HG03280 (cell line): Measurements from ENCODE around the gene SHISA7.

ENCODE experiments used
- ATAC-seq: cut with Tn5 transposase; IDR thresholded peaks from one replicate; pipeline ENCODE4 v1.9.1; 2021; ENCODE audit warnings: mild to moderate bottlenecking, moderate library complexity; ENCODE audit not compliant: unreplicated experiment

The SHISA7 gene

DNA sequence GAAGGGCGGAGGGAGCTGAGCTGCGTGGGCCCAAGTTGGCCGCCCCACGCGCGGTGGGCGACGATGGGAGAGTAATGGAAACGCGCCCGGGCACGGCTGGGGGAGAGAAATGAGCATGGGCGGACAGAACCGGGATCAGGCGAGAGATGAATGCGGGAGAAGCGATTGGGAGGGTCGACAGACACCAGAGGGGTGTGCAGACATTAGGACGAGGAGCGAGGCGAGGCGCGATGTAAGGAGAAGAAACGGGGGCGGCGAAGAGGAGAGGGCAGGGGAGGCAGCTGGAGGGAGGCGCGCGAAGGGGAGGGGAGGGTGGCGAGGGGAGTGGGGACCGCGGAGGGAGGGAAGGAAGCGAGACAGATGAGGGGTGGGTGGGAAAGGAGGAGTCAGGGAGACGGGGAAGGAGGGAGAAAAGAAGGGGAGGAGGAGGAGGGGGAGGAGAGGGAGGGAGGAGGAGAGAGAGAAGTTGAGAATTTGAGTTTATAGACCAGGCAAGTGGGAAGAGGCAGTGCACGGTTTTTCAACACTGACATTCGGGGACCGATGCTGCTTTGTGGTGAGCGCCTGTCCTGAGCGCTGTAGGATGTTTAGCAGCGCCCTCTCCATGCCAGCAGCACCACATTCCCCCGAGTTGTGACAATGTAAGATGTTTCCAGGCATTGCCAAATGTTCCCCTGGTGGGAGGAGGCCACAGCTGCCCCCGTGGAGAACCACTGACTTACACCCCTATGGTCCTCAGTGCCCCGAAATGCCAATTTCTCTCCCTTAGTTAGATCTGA lies at the start of gene SHISA7:
SHISA7 (minus strand) TSS at position 256 of the 779 bp plus-strand sequence. CDS start 437 bp downstream, outside the sequence.
- ATAC-seq, result no peak

DNA sequence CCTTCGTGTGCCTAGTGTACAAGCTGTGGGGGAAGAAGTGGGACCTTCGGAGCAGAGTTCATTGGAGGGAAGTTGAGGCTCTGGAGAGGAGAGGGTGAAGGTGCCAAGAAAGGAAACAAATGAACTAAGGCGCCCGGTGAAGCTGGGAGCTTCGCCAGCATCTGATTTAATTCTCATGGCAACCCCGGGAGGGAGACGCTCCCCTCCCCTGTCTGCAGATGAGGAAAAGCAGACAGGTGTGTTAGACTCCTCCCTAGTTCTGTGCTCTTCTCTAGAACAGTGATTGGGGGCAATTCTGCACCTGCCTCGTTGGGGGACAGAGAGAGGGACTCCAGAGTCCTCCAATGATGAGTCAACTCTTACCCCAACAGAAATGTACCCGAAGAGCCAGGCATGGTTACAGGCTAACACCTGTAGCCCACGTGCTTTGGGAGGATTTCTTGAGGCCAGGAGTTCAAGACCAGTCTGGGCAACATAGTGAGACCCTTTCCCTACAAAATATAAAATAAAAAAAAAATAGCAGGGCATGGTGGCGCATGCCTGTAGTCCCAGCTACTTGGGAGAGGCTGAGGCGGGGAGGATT lies 49.4 kb upstream of the SHISA7 start:
- no peak for ATAC-seq

DNA sequence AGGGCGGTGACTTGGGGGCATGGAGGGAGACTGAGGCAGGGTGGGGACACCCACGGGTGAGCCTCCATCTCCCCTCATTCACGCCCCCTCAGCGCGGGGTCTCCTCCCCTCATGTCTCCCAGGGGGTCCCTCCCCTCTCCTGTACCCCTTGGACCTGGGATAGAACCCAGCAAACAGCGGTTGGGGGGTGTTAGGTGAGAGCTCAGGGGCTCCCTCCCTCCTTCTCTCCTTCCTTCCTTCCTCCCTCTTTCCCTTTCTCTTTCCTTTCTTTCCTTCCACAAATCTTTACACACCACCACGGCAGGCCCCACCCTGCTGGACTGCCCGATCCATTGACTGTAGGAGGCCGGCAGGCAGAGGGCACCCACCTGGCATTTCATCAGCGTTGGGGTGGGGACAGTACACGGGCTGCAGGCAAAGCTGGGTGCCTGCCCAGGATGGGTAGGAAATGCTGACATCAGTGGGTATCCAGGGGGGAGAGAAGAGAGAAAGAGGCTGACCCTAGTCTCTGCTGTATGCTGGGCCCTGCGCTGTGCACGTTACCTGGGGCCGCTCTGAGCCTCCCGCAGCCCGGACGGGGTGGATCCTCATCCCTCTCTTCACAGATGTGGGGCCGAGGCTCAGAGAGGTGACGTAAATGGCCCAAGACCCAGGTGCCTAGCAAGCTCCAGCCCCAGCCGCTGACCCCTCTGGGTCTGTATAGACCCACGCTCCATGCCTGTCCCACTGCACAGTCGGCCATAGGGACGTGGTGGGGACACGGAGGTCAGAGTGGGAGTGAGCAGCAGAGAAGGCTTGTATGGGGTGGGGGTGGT lies 48.7 kb upstream of the SHISA7 start:
- ATAC-seq, result no peak

DNA sequence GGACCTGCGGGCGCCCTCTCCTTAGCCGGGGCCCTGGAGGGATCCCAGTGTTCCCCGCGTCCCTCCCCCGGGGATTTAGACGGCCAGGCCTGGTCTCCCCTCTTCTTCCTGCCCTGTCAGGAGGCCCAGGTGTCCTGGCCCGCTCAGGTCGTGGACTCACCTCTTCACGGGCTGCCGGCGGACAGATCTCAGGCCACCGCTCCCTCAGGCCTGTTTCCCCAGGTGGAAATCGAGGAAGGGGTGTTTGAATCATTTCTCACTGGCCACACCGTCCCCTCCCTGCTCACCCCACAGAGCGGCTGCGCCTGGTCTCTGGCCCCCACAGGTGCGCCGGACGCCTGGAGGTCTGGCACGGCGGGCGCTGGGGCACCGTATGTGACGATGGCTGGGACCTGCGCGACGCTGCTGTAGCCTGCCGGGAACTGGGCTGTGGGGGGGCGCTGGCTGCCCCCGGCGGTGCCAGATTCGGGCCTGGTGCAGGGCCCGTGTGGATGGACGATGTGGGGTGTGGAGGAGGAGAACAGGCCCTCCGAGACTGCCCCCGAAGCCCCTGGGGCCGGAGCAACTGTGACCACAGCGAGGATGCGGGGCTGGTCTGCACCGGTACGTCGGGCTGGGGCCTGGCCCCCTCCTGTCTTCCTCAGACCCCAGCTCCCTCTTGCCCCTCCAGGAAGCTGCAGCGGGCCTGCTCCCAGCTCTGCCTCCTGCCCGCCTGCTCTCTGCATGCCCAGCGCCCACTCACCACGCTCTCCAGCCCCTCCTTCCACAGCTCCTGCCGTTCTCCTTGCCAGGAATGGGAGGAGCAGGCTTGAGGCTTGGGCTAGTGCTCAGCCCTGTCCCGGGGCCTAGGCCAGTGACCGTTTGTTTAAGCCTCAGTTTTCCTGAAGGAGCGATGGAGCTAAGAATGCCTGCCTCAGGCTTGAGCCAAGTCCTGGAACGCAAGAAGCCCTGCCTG lies 47.7 kb upstream of the SHISA7 start:
- ATAC-seq, result no peak

DNA sequence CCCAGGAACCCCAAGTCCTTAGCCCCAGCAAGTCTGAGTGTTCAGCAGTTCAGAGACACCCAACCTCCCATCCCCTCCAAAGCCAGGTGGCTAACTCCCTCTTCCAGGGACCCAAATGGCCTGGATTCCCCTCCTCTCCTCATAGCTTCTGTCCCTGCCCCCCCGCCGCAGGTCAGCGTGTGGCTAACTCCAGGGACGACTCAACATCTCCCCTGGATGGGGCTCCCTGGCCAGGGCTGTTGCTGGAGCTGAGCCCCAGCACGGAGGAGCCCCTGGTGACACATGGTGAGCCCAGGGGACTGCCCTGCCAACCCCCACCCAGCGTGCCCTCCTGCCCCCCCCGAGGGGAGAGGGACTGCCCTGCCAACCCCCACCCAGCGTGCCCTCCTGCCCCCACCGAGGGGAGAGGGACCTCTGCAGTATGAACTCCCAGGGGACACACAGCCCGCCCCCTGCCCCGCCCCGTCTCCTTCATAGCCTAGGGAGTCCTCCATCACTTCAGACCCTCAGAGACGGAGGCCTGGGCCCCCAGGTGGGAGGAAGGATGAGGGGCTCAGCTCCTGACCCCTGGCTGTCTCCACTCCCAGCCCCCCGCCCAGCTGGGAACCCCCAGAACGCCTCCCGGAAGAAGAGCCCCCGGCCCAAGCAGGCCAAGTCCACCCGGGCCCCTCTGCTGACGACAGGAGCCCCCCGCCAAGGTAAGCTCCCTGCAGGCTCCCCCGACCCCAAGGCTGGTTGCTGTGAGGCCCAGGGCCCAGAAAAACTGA lies 46.8 kb upstream of the SHISA7 start:
- no peak for ATAC-seq

DNA sequence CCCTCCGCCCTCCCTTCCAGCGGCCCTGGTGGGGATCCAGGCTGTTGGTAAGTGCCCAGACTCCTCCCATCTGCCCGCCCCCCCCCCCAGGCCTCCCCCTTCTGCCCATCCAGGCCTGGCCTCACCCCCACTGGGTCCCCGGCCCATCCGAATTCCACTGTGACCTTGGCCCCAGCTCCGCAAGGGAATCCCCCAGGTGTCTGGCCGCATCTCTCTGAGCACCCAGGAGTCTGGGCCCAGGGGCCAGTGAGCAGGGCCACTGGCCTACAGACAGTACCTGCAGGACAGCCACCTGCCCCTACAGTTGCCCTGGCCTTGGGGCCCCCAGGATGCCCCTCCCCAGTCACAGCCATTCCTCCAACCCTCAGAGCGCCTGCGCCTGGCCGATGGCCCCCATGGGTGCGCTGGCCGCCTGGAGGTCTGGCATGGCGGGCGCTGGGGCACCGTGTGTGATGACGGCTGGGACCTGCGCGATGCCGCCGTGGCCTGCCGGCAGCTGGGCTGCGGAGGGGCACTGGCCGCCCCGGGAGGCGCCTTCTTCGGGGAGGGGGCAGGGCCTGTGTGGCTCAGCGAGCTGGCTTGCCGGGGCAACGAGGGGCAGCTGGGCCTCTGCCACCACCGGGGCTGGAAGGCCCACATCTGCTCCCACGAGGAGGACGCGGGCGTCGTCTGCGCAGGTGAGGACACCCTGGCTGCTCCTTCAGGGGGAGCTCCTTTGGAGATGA lies 46.0 kb upstream of the SHISA7 start:
- ATAC-seq, result no peak

DNA sequence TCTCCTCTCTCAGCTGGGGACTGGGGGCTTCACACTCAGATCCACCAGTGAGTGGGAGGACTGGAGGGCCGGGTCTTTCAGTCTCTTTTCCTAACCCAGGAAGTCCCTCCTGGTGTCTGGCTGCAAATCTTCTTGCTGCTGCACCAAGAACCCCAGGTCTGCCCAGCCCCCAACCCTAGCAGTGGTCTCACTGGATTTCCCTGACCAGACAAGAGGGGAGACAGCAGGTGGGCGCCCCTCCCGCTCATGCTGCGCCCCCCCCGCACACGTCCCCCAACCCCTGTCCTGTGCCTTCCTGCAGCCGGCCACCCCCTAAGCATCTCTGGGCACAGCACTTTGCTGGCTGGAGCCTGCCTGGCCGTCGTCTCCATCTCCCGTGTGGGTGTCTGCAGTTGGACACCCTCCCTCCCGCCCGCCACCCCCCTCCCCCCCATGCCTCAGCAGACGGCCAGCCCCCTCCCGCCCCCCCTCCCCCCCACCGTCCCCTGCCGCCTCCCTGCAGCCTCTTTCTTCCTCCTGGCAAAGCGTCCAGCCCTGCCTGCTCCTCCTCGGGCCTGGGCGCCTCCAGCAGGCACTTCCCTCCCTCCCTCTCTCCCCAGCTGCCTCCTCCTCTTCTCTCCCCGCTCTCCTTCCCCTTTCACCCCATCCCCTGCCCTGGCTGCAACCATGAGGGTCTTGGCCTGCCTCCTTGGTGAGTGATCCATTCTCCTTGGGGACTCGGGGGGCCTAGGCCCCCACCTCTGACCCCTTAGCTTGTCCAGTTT lies 45.0 kb upstream of the SHISA7 start, which contains the start of gene SSC5D:
SSC5D (plus strand) TSS at position 513 of the 764 bp plus-strand sequence; CDS start at position 667, 154 bp downstream.
- no peak for ATAC-seq

DNA sequence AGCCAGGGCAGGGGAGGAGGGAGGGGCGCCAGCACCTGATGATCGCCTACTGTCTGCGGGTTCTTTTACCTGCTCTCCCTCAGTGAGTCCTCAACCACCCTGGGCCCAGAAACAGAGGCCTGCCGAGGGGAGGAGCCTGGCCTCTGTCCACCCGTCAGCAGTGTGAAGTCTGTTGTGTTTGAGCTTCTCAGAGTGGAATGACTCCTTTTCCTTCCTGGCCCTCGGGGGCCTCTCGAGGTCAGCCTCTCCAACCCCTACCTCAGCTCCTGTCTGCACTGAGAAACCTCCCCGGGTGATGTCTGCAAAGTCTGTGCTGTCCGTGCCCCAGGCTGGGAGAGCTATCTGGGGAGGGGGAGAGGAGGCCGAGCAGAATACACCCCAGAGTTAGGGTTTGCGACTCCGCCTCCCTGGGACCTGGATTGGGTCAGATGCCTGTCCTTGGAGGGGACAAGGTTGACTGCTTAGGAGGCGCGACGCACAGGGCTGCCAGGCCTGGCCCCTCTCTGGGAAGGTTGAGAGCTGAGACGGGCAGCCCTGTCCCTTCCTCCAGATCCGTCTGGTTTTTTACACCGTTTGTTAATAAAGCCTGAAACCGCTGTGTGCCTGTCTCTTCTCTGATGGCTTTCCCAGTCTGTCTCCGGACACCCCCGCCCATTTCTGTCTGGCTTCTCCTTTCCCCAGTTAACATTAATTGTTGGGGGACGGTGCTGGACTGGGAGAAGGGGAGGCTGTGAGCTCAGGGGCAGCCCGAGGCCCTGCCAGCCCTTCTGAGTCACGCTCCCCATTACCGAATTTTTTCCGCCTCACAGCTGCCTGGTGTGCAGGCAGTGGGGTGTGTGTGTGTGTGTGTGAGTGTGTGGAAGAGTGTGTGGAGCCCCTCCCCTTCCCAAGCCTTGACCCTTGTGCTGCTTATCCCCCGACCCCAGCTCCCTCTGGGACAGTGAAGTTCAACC lies 44.1 kb upstream of the SHISA7 start:
- no peak for ATAC-seq

DNA sequence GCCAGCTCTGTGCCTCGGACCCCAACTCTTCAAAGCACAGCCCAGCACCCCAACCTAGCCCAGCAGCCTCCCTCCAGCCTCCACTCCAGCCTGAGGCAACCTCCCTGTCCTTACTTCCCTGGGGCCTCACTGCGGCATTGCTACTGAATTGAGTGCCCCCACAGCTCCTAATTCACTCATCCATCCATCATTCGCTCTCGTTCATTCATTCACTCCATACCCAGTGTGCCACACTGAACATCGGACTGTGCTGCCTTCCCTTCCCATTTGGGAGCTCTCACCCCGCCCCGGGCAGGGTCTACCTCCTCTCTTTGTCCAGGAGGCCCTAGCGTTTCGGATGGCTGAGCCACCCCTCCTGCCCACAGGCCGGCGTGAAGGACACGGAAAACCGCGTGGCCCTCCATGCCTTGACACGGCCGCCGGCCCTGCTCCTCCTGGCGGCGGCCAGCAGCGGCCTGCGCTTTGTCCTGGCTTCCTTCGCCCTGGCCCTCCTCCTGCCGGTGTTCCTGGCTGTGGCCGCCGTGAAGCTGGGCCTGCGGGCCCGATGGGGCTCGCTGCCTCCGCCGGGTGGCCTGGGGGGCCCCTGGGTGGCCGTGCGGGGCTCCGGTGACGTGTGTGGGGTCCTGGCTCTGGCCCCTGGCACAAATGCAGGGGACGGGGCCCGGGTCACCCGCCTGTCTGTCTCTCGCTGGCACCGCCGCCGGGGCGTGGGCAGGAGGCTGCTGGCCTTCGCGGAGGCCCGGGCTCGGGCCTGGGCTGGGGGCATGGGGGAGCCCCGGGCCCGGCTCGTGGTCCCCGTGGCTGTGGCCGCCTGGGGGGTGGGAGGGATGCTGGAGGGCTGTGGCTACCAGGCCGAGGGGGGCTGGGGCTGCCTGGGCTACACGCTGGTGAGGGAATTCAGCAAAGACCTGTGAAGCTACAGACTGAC lies 43.2 kb upstream of the SHISA7 start:
- no peak for ATAC-seq

DNA sequence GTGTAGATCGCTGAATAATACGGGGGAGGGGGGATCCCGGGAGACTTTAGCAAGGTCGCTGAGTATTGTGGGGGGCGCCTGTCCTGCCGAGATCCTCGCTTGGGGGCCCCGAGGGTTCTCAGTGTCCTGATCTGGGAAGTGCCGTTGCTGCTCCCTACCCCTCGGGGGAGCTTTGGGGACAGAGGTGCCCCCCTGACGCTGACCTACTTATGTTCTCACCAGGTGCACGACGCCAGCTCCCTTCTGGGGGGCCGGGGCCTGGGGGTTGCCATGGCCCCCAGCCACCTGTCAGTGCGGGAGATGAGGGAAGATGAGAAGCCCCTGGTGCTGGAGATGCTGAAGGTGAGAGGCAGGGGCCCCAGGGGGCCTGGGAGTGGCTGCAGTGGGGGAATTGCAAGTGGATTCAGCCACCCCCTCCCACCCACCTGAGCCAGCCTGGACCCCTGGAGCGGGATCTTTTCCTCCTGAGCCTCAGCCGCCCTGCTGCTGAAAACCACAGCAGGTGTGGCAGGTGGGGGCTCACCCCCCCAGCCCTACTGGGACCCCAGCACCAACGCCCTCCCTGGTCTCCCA lies 42.4 kb upstream of the SHISA7 start:
- ATAC-seq, result no peak

DNA sequence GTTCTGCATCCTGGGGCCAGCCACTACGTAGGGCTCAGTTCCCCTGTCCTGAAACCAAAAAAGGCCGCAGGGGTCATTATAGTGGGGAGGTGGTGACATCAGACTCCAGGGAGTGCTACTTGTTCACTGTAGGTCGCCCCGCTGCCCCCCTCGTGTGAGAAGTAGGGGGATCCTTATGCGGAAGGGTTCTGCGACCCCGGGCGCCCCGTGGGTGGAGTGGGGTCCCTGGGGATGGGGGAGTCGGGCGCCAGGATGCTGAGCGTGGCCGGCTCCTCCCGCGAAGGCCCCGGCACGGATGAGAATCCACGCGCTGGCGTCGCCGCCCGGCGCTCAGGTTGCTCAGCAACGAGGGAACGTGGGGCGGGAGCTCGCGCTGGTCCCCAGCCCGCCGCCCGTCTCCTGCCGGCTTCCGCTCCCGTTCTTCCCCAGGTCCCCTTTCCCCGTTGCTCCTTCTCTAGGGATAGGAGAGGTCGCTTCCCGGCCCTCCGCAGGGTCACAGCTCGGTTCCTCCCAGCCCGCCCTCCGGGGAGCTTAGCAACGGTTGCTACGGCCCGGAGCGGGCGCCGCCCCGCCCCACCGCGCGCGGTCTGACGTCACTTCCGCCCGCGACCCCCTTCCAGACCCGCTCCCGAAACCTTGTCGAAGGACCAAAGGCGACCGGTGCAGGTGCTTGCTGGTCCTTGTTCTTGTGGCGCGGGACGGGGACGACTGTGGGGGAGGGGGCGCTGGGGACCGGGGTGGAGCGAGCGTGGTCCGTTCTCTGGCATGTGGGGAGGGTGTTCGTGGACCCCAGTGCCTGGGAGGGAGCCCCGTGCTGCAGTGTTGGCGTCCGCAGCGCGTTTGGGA lies 41.7 kb upstream of the SHISA7 start, which contains the start of gene NAT14:
NAT14 (plus strand) TSS at position 596 of the 846 bp plus-strand sequence. CDS start 521 bp downstream, outside the sequence.
- peak; percentile 48 for ATAC-seq

DNA sequence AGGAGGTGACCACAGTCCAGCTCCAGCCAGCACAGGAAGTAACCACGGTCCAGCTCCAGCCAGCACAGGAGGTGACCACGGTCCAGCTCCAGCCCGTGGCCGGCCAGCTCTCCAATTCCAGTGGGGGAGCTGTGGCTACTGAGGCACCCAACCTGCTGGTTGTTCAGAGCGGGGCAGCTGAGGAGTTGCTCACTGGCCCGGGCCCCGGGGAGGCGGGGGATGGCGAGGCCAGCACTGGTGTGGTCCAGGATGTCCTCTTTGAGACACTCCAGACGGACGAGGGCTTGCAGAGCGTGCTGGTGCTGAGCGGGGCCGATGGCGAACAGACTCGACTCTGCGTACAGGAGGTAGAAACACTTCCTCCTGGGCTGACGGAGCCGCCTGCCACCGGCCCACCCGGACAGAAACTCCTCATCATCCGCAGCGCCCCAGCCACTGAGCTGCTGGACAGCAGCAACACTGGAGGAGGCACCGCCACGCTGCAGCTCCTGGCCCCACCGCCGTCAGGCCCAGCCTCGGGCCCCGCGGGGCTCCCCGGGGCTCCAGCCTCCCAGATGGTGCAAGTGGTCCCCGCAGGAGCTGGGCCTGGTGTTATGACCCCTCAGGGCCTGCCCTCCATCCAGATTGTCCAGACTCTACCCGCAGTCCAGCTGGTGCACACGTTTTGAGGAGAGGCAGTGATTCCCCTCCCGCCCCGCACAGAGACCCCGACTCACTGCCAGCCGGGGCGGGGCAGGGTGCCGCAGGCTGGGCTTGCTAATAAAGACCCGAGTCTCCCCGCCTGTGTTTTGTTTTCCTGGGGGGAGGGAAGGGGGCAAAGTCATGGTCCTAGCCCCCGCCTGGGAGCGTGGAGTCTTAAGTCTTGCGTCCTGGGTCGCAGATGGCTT lies 40.8 kb upstream of the SHISA7 start:
- no peak for ATAC-seq

DNA sequence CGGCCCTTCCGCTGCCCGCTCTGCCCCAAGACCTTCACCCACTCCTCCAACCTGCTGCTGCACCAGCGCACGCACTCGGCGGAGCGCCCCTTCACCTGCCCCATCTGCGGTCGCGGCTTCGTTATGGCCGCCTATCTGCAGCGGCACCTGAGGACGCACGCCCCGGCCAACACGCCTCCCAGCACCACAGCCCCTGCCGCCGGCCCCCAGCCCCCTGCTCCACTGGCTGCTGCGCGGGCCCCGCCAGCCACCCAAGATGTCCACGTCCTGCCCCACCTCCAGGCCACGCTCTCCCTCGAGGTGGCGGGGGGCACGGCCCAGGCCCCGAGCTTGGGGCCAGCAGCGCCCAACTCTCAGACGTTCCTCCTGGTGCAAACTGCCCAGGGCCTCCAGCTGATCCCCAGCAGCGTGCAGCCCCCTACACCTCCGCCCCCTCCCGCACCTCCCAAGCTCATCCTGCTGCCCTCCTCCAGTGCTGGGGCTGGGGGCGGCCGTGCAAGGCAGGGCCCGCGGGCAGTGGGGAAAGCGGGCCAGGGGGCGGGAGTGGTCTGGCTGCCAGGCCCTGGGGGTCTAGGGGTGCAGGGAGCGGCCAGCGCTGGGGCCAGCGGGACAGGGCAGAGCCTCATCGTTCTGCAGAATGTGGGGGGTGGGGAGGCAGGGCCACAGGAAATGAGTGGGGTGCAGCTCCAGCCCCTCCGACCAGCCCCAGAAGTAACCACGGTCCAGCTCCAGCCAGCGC lies 40.0 kb upstream of the SHISA7 start:
- ATAC-seq, result no peak
